Activated naive CD8-positive, alpha-beta T cell treated with anti-CD3 and anti-CD28 coated beads for 36 hours (primary cell): ENCODE data around the gene MAP2K7. TPM values are rescaled to one million over a fixed set of nuclear protein-coding genes. Genes with fewer than 3 reads are reported as not detected.
A peak's percentile ranks its signal among the peaks of the same experiment; 100 is the strongest.
"Not testable (repeated sequence)": the region's sequence is repeated elsewhere in the genome, so short reads cannot be mapped to it uniquely, and the experiment has no call there.

ENCODE experiments used
- DNase-seq: peaks from one replicate; pipeline ENCODE4 v3.0.0; 2021
- H3K27ac Mint-ChIP-seq: one replicate; pipeline ENCODE4 v1.8.0; 2022; ENCODE audit warnings: mild to moderate bottlenecking, moderate library complexity, mixed read lengths
- H3K27me3 Mint-ChIP-seq: one replicate; pipeline ENCODE4 v1.8.0; 2022; ENCODE audit warnings: mild to moderate bottlenecking, mixed read lengths
- H3K36me3 Mint-ChIP-seq: one replicate; pipeline ENCODE4 v1.8.0; 2021; ENCODE audit warnings: mild to moderate bottlenecking, mixed read lengths
- H3K4me1 Mint-ChIP-seq: one replicate; pipeline ENCODE4 v1.8.0; 2021; ENCODE audit warnings: mixed read lengths
- H3K4me3 Mint-ChIP-seq: one replicate; pipeline ENCODE4 v1.8.0; 2022; ENCODE audit warnings: mild to moderate bottlenecking, moderate library complexity, mixed read lengths
- H3K9me3 Mint-ChIP-seq: one replicate; pipeline ENCODE4 v1.8.0; 2022; ENCODE audit warnings: mixed read lengths
- total RNA-seq, 2 experiments: library from RNA; stranded (reverse); gene quantifications; one replicate each; pipeline ENCODE4 v1.2.3, GENCODE V29; 2021

MAP2K7 gene
- total RNA-seq = 10 to 100 TPM; 31.8 to 32.4 TPM

- DNase-seq = peak; percentile 100
- Mint-ChIP-seq H3K36me3 (peaks cover 20% of the 10 kb centered on the region), H3K4me1 (peaks cover 31% of the 10 kb centered on the region), H3K4me3 (peak within 1 kb of the TSS; percentile 95), H3K9me3 (no peaks in the 10 kb centered on the region), H3K27ac (peak within 1 kb of the TSS; percentile 92), H3K27me3 (peaks cover 6% of the 10 kb centered on the region)
Observed at GRCh38 chr19:7903244-7904073, at the start of gene MAP2K7. Gene MAP2K7 (plus strand): TSS chr19:7903877. CDS start chr19:7903945, 68 bp downstream.

GRCh38 chr19:7855426-7856108 is 48.1 kb upstream of the MAP2K7 start:
- Mint-ChIP-seq H3K4me3 (no peak overlapping the region), H3K4me1 (peaks cover 3% of the 10 kb centered on the region), H3K27me3 (peaks cover 13% of the 10 kb centered on the region), H3K36me3 (no peaks in the 10 kb centered on the region), H3K27ac (no peak overlapping the region), H3K9me3 (no peaks in the 10 kb centered on the region)
- no peak for DNase-seq

- no peak for DNase-seq
- Mint-ChIP-seq H3K27me3 (peaks cover 18% of the 10 kb centered on the region), H3K4me3 (no peak overlapping the region), H3K4me1 (peaks cover 3% of the 10 kb centered on the region), H3K9me3 (no peaks in the 10 kb centered on the region), H3K36me3 (no peaks in the 10 kb centered on the region), H3K27ac (no peak overlapping the region)
Observed at GRCh38 chr19:7856109-7856591, 47.5 kb upstream of the MAP2K7 start.

GRCh38 chr19:7856679-7857663 is 46.7 kb upstream of the MAP2K7 start:
- H3K27ac Mint-ChIP-seq = no peak overlapping the region
- H3K27me3 Mint-ChIP-seq = peaks cover 23% of the 10 kb centered on the region
- DNase-seq = no peak
- no peaks in the 10 kb centered on the region for H3K36me3 Mint-ChIP-seq
- no peaks in the 10 kb centered on the region for H3K9me3 Mint-ChIP-seq
- H3K4me1 Mint-ChIP-seq = peaks cover 5% of the 10 kb centered on the region
- no peak overlapping the region for H3K4me3 Mint-ChIP-seq

GRCh38 chr19:7857727-7858108 is 46.0 kb upstream of the MAP2K7 start:
- peaks cover 28% of the 10 kb centered on the region for H3K27me3 Mint-ChIP-seq
- no peak for DNase-seq
- H3K4me1 Mint-ChIP-seq = peaks cover 7% of the 10 kb centered on the region
- H3K9me3 Mint-ChIP-seq = no peaks in the 10 kb centered on the region
- no peak overlapping the region for H3K4me3 Mint-ChIP-seq
- no peak overlapping the region for H3K27ac Mint-ChIP-seq
- no peaks in the 10 kb centered on the region for H3K36me3 Mint-ChIP-seq

- Mint-ChIP-seq H3K27ac (no peak overlapping the region), H3K4me3 (no peak overlapping the region), H3K36me3 (no peaks in the 10 kb centered on the region), H3K4me1 (peaks cover 3% of the 10 kb centered on the region), H3K27me3 (peaks cover 31% of the 10 kb centered on the region), H3K9me3 (no peaks in the 10 kb centered on the region)
- no peak for DNase-seq
Observed at GRCh38 chr19:7858109-7858770, 45.4 kb upstream of the MAP2K7 start.

- not testable (repeated sequence) for H3K4me3 Mint-ChIP-seq, H3K9me3 Mint-ChIP-seq, DNase-seq
Observed at GRCh38 chr19:7859087-7859486, 44.6 kb upstream of the MAP2K7 start.

GRCh38 chr19:7859831-7860713 is 43.6 kb upstream of the MAP2K7 start:
- Mint-ChIP-seq H3K36me3 (no peaks in the 10 kb centered on the region), H3K4me3 (no peak overlapping the region), H3K27ac (no peak overlapping the region), H3K9me3 (no peaks in the 10 kb centered on the region), H3K4me1 (peaks cover 8% of the 10 kb centered on the region), H3K27me3 (peaks cover 48% of the 10 kb centered on the region)
- DNase-seq = no peak

More at GRCh38 chr19:7859087-7859486, 44.6 kb upstream of the MAP2K7 start:
- H3K36me3 Mint-ChIP-seq, H3K4me1 Mint-ChIP-seq, H3K27ac Mint-ChIP-seq: not testable (repeated sequence)
- H3K27me3 Mint-ChIP-seq = peaks cover 39% of the 10 kb centered on the region

GRCh38 chr19:7860714-7861618 is 42.7 kb upstream of the MAP2K7 start:
- no peak overlapping the region for H3K4me3 Mint-ChIP-seq
- peaks cover 13% of the 10 kb centered on the region for H3K4me1 Mint-ChIP-seq
- no peaks in the 10 kb centered on the region for H3K9me3 Mint-ChIP-seq
- DNase-seq = no peak
- peaks cover 57% of the 10 kb centered on the region for H3K27me3 Mint-ChIP-seq
- no peak overlapping the region for H3K27ac Mint-ChIP-seq
- no peaks in the 10 kb centered on the region for H3K36me3 Mint-ChIP-seq

- DNase-seq = no peak
- peaks cover 13% of the 10 kb centered on the region for H3K4me1 Mint-ChIP-seq
- H3K36me3 Mint-ChIP-seq = no peaks in the 10 kb centered on the region
- H3K9me3 Mint-ChIP-seq = no peaks in the 10 kb centered on the region
- H3K27me3 Mint-ChIP-seq = peaks cover 61% of the 10 kb centered on the region
- H3K4me3 Mint-ChIP-seq = peak overlapping the region; percentile 59
- no peak overlapping the region for H3K27ac Mint-ChIP-seq
Observed at GRCh38 chr19:7861619-7862412, 41.9 kb upstream of the MAP2K7 start.

- Mint-ChIP-seq H3K27me3 (peaks cover 61% of the 10 kb centered on the region), H3K9me3 (no peaks in the 10 kb centered on the region), H3K4me1 (peaks cover 13% of the 10 kb centered on the region), H3K36me3 (no peaks in the 10 kb centered on the region), H3K4me3 (peak overlapping the region; percentile 59), H3K27ac (no peak overlapping the region)
- peak; percentile 78 for DNase-seq
Observed at GRCh38 chr19:7862413-7862951, 41.2 kb upstream of the MAP2K7 start.
